NCI-H2081 treated with DMSO at 0.1 percent for 48 hours (cell line): ENCODE data around the gene KIF5A.
"Not testable (repeated sequence)": the region's sequence is repeated elsewhere in the genome, so short reads cannot be mapped to it uniquely, and the experiment has no call there.

Experiments used
- DNase-seq: peaks from one replicate; lab custom pipeline; 2025; lab: John Stamatoyannopoulos, UW

Gene KIF5A

GRCh38 chr12:57607958-57608663 is 58.3 kb downstream of the KIF5A start:
- DNase-seq: no peak

GRCh38 chr12:57609101-57609780 is 59.4 kb downstream of the KIF5A start:
- DNase-seq: no peak

GRCh38 chr12:57609781-57610553 is 60.1 kb downstream of the KIF5A start:
- DNase-seq: no peak

GRCh38 chr12:57610554-57611107 is 60.8 kb downstream of the KIF5A start:
- DNase-seq: no peak

- DNase-seq: no peak
Measured at GRCh38 chr12:57611108-57611826, 61.4 kb downstream of the KIF5A start, which contains the start of gene ARHGEF25. Gene ARHGEF25, plus strand, starts transcription at chr12:57611435. Its CDS starts 460 bp downstream, at chr12:57611895.

- no peak for DNase-seq
Measured at GRCh38 chr12:57611827-57612710, 62.2 kb downstream of the KIF5A start.

GRCh38 chr12:57612711-57613426 is 63.0 kb downstream of the KIF5A start:
- no peak for DNase-seq

GRCh38 chr12:57613427-57614109 is 63.7 kb downstream of the KIF5A start:
- no peak for DNase-seq

GRCh38 chr12:57614178-57614947 is 64.5 kb downstream of the KIF5A start:
- no peak for DNase-seq

- DNase-seq: no peak
Measured at GRCh38 chr12:57614948-57615500, 65.2 kb downstream of the KIF5A start.

GRCh38 chr12:57615637-57616036 is 65.8 kb downstream of the KIF5A start:
- no peak for DNase-seq

- no peak for DNase-seq
Measured at GRCh38 chr12:57616383-57617101, 66.7 kb downstream of the KIF5A start.

GRCh38 chr12:57617942-57618341 is 68.1 kb downstream of the KIF5A start:
- DNase-seq: no peak

GRCh38 chr12:57618431-57618830 is 68.6 kb downstream of the KIF5A start:
- not testable (repeated sequence) for DNase-seq

- no peak for DNase-seq
Measured at GRCh38 chr12:57618966-57619433, 69.2 kb downstream of the KIF5A start.

GRCh38 chr12:57619434-57620244 is 69.8 kb downstream of the KIF5A start:
- no peak for DNase-seq
